ENCODE results near the gene PTPRN2. TPM values are rescaled to one million over a fixed set of nuclear protein-coding genes. Genes with fewer than 3 reads are reported as not detected.

The PTPRN2 gene
- polyA plus RNA-seq, 6 donors from 2014 or later: 1.4 to 4.6 (median 3.8) TPM

- no peak for DNase-seq
- H3K27ac Mint-ChIP-seq: no peak overlapping the region
- H3K36me3 Mint-ChIP-seq: no peaks in the 10 kb centered on the region
- no peaks in the 10 kb centered on the region for H3K27me3 Mint-ChIP-seq
- H3K9me3 Mint-ChIP-seq: peaks cover 0 to 5% (median 0%) of the 10 kb centered on the region in 7 donors
- no peak overlapping the region for H3K4me3 Mint-ChIP-seq
- ATAC-seq (ENCODE audit: low read depth in 2 of 2): no peak
- H3K4me1 Mint-ChIP-seq: peaks cover 9 to 19% (median 16%) of the 10 kb centered on the region in 3 donors
These were observed 24.9 kb upstream of the PTPRN2 start for GRCh38 chr7:158612546-158612945.

GRCh38 chr7:158611541-158611940 lies 23.9 kb upstream of the PTPRN2 start:
- H3K27me3 Mint-ChIP-seq: no peaks in the 10 kb centered on the region
- H3K36me3 Mint-ChIP-seq: no peaks in the 10 kb centered on the region
- H3K9me3 Mint-ChIP-seq: peaks cover 0 to 5% (median 0%) of the 10 kb centered on the region in 7 donors
- H3K4me1 Mint-ChIP-seq: peaks cover 9 to 19% (median 16%) of the 10 kb centered on the region in 3 donors
- no peak overlapping the region for H3K4me3 Mint-ChIP-seq
- peak overlapping the region in 2 of 6 donors; percentile 48 to 63 for H3K27ac Mint-ChIP-seq
- ATAC-seq (ENCODE audit: low read depth in 2 of 2): no peak
- DNase-seq: no peak

GRCh38 chr7:158609313-158609974 lies 21.8 kb upstream of the PTPRN2 start:
- Mint-ChIP-seq H3K4me3 (no peak overlapping the region), H3K4me1 (peaks cover 9 to 19% (median 16%) of the 10 kb centered on the region in 3 donors), H3K36me3 (no peaks in the 10 kb centered on the region), H3K27me3 (no peaks in the 10 kb centered on the region), H3K27ac (no peak overlapping the region), H3K9me3 (peaks cover 0 to 5% (median 0%) of the 10 kb centered on the region in 7 donors)
- no peak for ATAC-seq (ENCODE audit: low read depth in 2 of 2)
- no peak for DNase-seq

- no peak overlapping the region for H3K4me3 Mint-ChIP-seq
- ATAC-seq (ENCODE audit: low read depth in 2 of 2): no peak
- peaks cover 5 to 6% (median 5%) of the 10 kb centered on the region in 3 donors for H3K4me1 Mint-ChIP-seq
- H3K36me3 Mint-ChIP-seq: no peaks in the 10 kb centered on the region
- H3K9me3 Mint-ChIP-seq: peaks cover 0 to 5% (median 0%) of the 10 kb centered on the region in 7 donors
- no peak for DNase-seq
- no peaks in the 10 kb centered on the region for H3K27me3 Mint-ChIP-seq
- no peak overlapping the region for H3K27ac Mint-ChIP-seq
These were observed 19.9 kb upstream of the PTPRN2 start for GRCh38 chr7:158607563-158607962.

- no peaks in the 10 kb centered on the region for H3K36me3 Mint-ChIP-seq
- ATAC-seq (ENCODE audit: low read depth in 2 of 2) (no peak), DNase-seq (no peak)
- no peak overlapping the region for H3K4me3 Mint-ChIP-seq
- no peaks in the 10 kb centered on the region for H3K27me3 Mint-ChIP-seq
- peak overlapping the region in 1 of 6 donors; percentile 56 for H3K27ac Mint-ChIP-seq
- peaks cover 0 to 5% (median 0%) of the 10 kb centered on the region in 7 donors for H3K9me3 Mint-ChIP-seq
- H3K4me1 Mint-ChIP-seq: peaks cover 3 to 6% (median 4%) of the 10 kb centered on the region in 3 donors
These were observed 19.2 kb upstream of the PTPRN2 start for GRCh38 chr7:158606671-158607424.

- Mint-ChIP-seq H3K27me3 (no peaks in the 10 kb centered on the region), H3K9me3 (peaks cover 0 to 5% (median 0%) of the 10 kb centered on the region in 7 donors), H3K4me1 (peaks cover 0 to 6% (median 3%) of the 10 kb centered on the region in 3 donors), H3K27ac (no peak overlapping the region), H3K4me3 (no peak overlapping the region), H3K36me3 (no peaks in the 10 kb centered on the region)
- DNase-seq: no peak
- no peak for ATAC-seq (ENCODE audit: low read depth in 2 of 2)
These were observed 18.5 kb upstream of the PTPRN2 start for GRCh38 chr7:158606129-158606528.

GRCh38 chr7:158603773-158604755 lies 16.4 kb upstream of the PTPRN2 start:
- peaks cover 0 to 1% (median under 1%) of the 10 kb centered on the region in 3 donors for H3K4me1 Mint-ChIP-seq
- H3K27ac Mint-ChIP-seq: no peak overlapping the region
- peaks cover 0 to under 1% (median 0%) of the 10 kb centered on the region in 7 donors for H3K9me3 Mint-ChIP-seq
- peak overlapping the region in 1 of 8 donors; percentile 25 for H3K4me3 Mint-ChIP-seq
- no peaks in the 10 kb centered on the region for H3K27me3 Mint-ChIP-seq
- no peaks in the 10 kb centered on the region for H3K36me3 Mint-ChIP-seq
- ATAC-seq (ENCODE audit: low read depth in 2 of 2) (no peak), DNase-seq (no peak)

GRCh38 chr7:158602905-158603772 lies 15.5 kb upstream of the PTPRN2 start:
- no peaks in the 10 kb centered on the region for H3K9me3 Mint-ChIP-seq
- H3K4me3 Mint-ChIP-seq: no peak overlapping the region
- H3K27ac Mint-ChIP-seq: no peak overlapping the region
- no peaks in the 10 kb centered on the region for H3K36me3 Mint-ChIP-seq
- no peaks in the 10 kb centered on the region for H3K27me3 Mint-ChIP-seq
- H3K4me1 Mint-ChIP-seq: no peaks in the 10 kb centered on the region
- ATAC-seq (ENCODE audit: low read depth in 2 of 2): no peak
- no peak for DNase-seq

GRCh38 chr7:158602041-158602440 lies 14.4 kb upstream of the PTPRN2 start:
- no peaks in the 10 kb centered on the region for H3K36me3 Mint-ChIP-seq
- H3K27ac Mint-ChIP-seq: no peak overlapping the region
- ATAC-seq (ENCODE audit: low read depth in 2 of 2) (no peak), DNase-seq (no peak)
- H3K4me3 Mint-ChIP-seq: no peak overlapping the region
- no peaks in the 10 kb centered on the region for H3K4me1 Mint-ChIP-seq
- H3K9me3 Mint-ChIP-seq: no peaks in the 10 kb centered on the region
- H3K27me3 Mint-ChIP-seq: no peaks in the 10 kb centered on the region

- H3K9me3 Mint-ChIP-seq: no peaks in the 10 kb centered on the region
- no peak for ATAC-seq (ENCODE audit: low read depth in 2 of 2)
- H3K27me3 Mint-ChIP-seq: no peaks in the 10 kb centered on the region
- H3K4me3 Mint-ChIP-seq: no peak overlapping the region
- no peak overlapping the region for H3K27ac Mint-ChIP-seq
- H3K36me3 Mint-ChIP-seq: no peaks in the 10 kb centered on the region
- no peaks in the 10 kb centered on the region for H3K4me1 Mint-ChIP-seq
- no peak for DNase-seq
These were observed 13.5 kb upstream of the PTPRN2 start for GRCh38 chr7:158601090-158601489.

GRCh38 chr7:158596745-158597144 lies 9.1 kb upstream of the PTPRN2 start:
- H3K27ac Mint-ChIP-seq: no peak overlapping the region
- peaks cover 0 to 4% (median 0%) of the 10 kb centered on the region in 7 donors for H3K9me3 Mint-ChIP-seq
- no peaks in the 10 kb centered on the region for H3K27me3 Mint-ChIP-seq
- no peaks in the 10 kb centered on the region for H3K36me3 Mint-ChIP-seq
- DNase-seq: no peak
- no peaks in the 10 kb centered on the region for H3K4me1 Mint-ChIP-seq
- no peak for ATAC-seq (ENCODE audit: low read depth in 2 of 2)
- H3K4me3 Mint-ChIP-seq: no peak overlapping the region

- DNase-seq (no peak), ATAC-seq (ENCODE audit: low read depth in 2 of 2) (no peak)
- H3K4me3 Mint-ChIP-seq: no peak overlapping the region
- no peak overlapping the region for H3K27ac Mint-ChIP-seq
- H3K4me1 Mint-ChIP-seq: no peaks in the 10 kb centered on the region
- H3K36me3 Mint-ChIP-seq: no peaks in the 10 kb centered on the region
- no peaks in the 10 kb centered on the region for H3K27me3 Mint-ChIP-seq
- H3K9me3 Mint-ChIP-seq: peaks cover 0 to 4% (median 0%) of the 10 kb centered on the region in 7 donors
These were observed 8.7 kb upstream of the PTPRN2 start for GRCh38 chr7:158596309-158596708.
